Measurements from ENCODE around the gene ZCWPW2. TPM values are rescaled to one million over a fixed set of nuclear protein-coding genes. Genes with fewer than 3 reads are reported as not detected.

Gene ZCWPW2
- total and polyA plus RNA-seq, 4 donors: 0.15 to 0.23 (median 0.16) TPM

- Histone ChIP-seq H3K4me1 (ENCODE audit: control insufficient read depth in 4 of 4, insufficient read depth in 4 of 4, low read length in 3 of 4) (no peaks in the 10 kb centered on the region), H3K9ac (ENCODE audit: low read depth in 1 of 2, low read length in 2 of 2) (no peak overlapping the region), H3K4me3 (ENCODE audit: low read depth in 1 of 3, low read length in 3 of 3) (no peak overlapping the region), H3K36me3 (ENCODE audit: control insufficient read depth in 4 of 4, insufficient read depth in 3 of 4, low read depth in 1 of 4, low read length in 3 of 4) (no peaks in the 10 kb centered on the region), H3K9me3 (ENCODE audit: control insufficient read depth in 4 of 4, low read length in 3 of 4) (no peaks in the 10 kb centered on the region), H3K27ac (ENCODE audit: low read depth in 1 of 2, low read length in 2 of 2) (no peak overlapping the region), H3K27me3 (ENCODE audit: control insufficient read depth in 4 of 4, insufficient read depth in 4 of 4, low read length in 3 of 4) (no peaks in the 10 kb centered on the region)
- no peak for DNase-seq (ENCODE audit: low spot score)
- WGBS: 52% methylated on average over 3 of the region's 3 CpGs
- TF ChIP-seq, protein P1, sequence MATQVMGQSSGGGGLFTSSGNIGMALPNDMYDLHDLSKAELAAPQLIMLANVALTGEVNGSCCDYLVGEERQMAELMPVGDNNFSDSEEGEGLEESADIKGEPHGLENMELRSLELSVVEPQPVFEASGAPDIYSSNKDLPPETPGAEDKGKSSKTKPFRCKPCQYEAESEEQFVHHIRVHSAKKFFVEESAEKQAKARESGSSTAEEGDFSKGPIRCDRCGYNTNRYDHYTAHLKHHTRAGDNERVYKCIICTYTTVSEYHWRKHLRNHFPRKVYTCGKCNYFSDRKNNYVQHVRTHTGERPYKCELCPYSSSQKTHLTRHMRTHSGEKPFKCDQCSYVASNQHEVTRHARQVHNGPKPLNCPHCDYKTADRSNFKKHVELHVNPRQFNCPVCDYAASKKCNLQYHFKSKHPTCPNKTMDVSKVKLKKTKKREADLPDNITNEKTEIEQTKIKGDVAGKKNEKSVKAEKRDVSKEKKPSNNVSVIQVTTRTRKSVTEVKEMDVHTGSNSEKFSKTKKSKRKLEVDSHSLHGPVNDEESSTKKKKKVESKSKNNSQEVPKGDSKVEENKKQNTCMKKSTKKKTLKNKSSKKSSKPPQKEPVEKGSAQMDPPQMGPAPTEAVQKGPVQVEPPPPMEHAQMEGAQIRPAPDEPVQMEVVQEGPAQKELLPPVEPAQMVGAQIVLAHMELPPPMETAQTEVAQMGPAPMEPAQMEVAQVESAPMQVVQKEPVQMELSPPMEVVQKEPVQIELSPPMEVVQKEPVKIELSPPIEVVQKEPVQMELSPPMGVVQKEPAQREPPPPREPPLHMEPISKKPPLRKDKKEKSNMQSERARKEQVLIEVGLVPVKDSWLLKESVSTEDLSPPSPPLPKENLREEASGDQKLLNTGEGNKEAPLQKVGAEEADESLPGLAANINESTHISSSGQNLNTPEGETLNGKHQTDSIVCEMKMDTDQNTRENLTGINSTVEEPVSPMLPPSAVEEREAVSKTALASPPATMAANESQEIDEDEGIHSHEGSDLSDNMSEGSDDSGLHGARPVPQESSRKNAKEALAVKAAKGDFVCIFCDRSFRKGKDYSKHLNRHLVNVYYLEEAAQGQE (IDR thresholded peaks at IDR 0.05): no peak
- TF ChIP-seq ATF3 (IDR thresholded peaks at IDR 0.05): peak; percentile 70
Observed at GRCh38 chr3:28308196-28308595, 40.3 kb upstream of the ZCWPW2 start.

GRCh38 chr3:28315711-28316110 lies 32.8 kb upstream of the ZCWPW2 start:
- Histone ChIP-seq H3K9me3 (ENCODE audit: control insufficient read depth in 4 of 4, low read length in 3 of 4) (no peaks in the 10 kb centered on the region), H3K27ac (ENCODE audit: low read depth in 1 of 2, low read length in 2 of 2) (no peak overlapping the region), H3K27me3 (ENCODE audit: control insufficient read depth in 4 of 4, insufficient read depth in 4 of 4, low read length in 3 of 4) (no peaks in the 10 kb centered on the region), H3K4me3 (ENCODE audit: low read depth in 1 of 3, low read length in 3 of 3) (no peak overlapping the region), H3K4me1 (ENCODE audit: control insufficient read depth in 4 of 4, insufficient read depth in 4 of 4, low read length in 3 of 4) (no peaks in the 10 kb centered on the region), H3K36me3 (ENCODE audit: control insufficient read depth in 4 of 4, insufficient read depth in 3 of 4, low read depth in 1 of 4, low read length in 3 of 4) (peaks cover 0 to 10% (median 2%) of the 10 kb centered on the region in 4 donors), H3K9ac (ENCODE audit: low read depth in 1 of 2, low read length in 2 of 2) (no peak overlapping the region)
- no peak for DNase-seq (ENCODE audit: low spot score)
- TF ChIP-seq RAD21 (IDR thresholded peaks at IDR 0.05): no peak
- TF ChIP-seq HNF4A (conservative IDR thresholded peaks at IDR 0.05): peak in 1 of 2 donors; percentile 3
- WGBS: 81% methylated on average over 1 of the region's 1 CpG

DNA sequence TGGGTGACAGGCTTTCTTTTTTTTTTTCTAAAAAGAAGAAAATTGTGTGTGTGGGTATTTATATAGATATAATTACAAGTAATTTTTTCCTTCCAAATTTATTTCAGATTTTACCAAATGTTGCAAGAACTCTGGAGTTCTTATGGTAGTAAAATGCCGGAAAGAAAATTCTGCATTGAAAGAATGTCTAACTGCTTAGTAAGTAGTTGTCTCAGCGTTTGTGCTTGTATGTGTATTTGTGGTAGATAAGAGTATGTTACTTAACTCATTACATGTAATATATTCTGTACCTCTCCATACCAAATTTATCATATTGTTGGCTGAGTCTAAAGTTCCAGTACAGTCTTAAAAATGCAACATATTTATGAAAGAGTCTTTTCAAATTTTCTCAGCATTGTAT lies 32.3 kb upstream of the ZCWPW2 start:
- TF ChIP-seq YY1 (IDR thresholded peaks at IDR 0.05) (no peak), CTCF (IDR thresholded peaks at IDR 0.05; ENCODE audit: low read depth, low read length, missing input control) (no peak), FOXA1 (IDR thresholded peaks at IDR 0.05) (no peak), TAF1 (conservative IDR thresholded peaks at IDR 0.05) (no peak), EGR1 (IDR thresholded peaks at IDR 0.05; ENCODE audit: low read depth in 2 of 2) (no peak), HNF4A (conservative IDR thresholded peaks at IDR 0.05) (no peak), SP1 (IDR thresholded peaks at IDR 0.05) (no peak), MAX (IDR thresholded peaks at IDR 0.05) (no peak)
- H3K4me1 ChIP-seq (ENCODE audit: control insufficient read depth in 4 of 4, insufficient read depth in 4 of 4, low read length in 3 of 4): peaks cover 0 to 2% (median 0%) of the 10 kb centered on the region in 4 donors
- H3K4me3 ChIP-seq (ENCODE audit: low read depth in 1 of 3, low read length in 3 of 3): no peak overlapping the region
- no peak overlapping the region for H3K27ac ChIP-seq (ENCODE audit: low read depth in 1 of 2, low read length in 2 of 2)
- H3K9ac ChIP-seq (ENCODE audit: low read depth in 1 of 2, low read length in 2 of 2): no peak overlapping the region
- H3K27me3 ChIP-seq (ENCODE audit: control insufficient read depth in 4 of 4, insufficient read depth in 4 of 4, low read length in 3 of 4): no peaks in the 10 kb centered on the region
- H3K9me3 ChIP-seq (ENCODE audit: control insufficient read depth in 4 of 4, low read length in 3 of 4): no peaks in the 10 kb centered on the region
- H3K36me3 ChIP-seq (ENCODE audit: control insufficient read depth in 4 of 4, insufficient read depth in 3 of 4, low read depth in 1 of 4, low read length in 3 of 4): peaks cover 0 to 10% (median 2%) of the 10 kb centered on the region in 4 donors
- DNase-seq (ENCODE audit: low spot score): no peak
- WGBS: 70% methylated on average over 2 of the region's 2 CpGs
